ENCODE data around the gene DRC3. TPM values are rescaled to one million over a fixed set of nuclear protein-coding genes. Genes with fewer than 3 reads are reported as not detected.

The DRC3 gene
- total RNA-seq, 1 experiment from 2014 or later = 0.68 TPM

DNA sequence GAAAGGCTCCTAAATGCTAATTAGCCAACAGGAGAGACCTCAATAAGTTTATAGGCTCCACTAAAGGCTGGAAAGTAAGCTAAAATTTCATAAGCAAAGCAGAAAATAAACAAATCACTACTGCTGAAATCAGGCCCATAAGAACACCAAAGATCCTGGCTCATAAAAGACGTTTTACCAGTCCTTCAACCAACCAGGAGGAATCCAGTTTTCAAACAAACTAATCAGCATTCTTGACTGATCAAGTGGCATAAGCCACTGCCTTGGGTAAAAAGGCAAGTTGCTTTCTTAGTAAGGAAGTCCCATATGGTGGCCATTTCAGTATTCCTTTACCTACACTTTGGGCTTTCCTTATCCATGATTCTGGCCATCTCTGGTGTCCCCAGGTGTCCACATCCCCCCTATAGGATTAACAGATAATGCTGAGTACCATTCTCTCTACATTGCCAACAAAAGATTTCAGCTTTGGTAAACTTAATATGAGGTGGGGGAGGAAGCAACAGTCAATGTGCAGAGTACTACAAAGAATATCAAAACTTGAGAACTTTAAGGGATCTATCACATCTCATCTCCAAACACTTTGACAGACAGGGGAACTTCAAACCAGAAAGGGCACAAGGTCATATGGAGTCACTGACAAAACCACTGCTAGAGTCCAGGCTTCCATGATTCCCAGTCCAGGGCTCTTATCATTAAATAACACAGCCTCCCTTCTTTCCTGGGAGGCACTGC lies 1.8 kb upstream of the DRC3 start:
- Histone ChIP-seq H2BK5ac (ENCODE audit: insufficient read length, low read length) (no peak overlapping the region), H2BK120ac (ENCODE audit: low read depth, low read length, poor library complexity, severe bottlenecking) (no peak overlapping the region), H4K8ac (replicated peaks; ENCODE audit: insufficient read length, low read depth, low read length) (no peak overlapping the region), H2AK5ac (ENCODE audit: insufficient read length, low read length) (no peak overlapping the region), H3K9ac (ENCODE audit: extremely low read depth, insufficient read length, low read length) (no peak overlapping the region), H3T11ph (ENCODE audit: low read length) (no peak overlapping the region), H3K18ac (ENCODE audit: insufficient read length, low read depth, low read length) (no peak overlapping the region), H4K5ac (ENCODE audit: insufficient read length, low read depth, low read length) (no peak overlapping the region), H2BK15ac (ENCODE audit: low read depth, low read length) (no peak overlapping the region), H2BK20ac (ENCODE audit: low read depth, low read length, poor library complexity, severe bottlenecking) (no peak overlapping the region), H2AFZ (ENCODE audit: low read length) (no peak overlapping the region), H3K9me3 (ENCODE audit: control insufficient read depth, low read depth, low read length) (no peaks in the 10 kb centered on the region), H3K79me2 (ENCODE audit: insufficient read depth, low read length) (no peaks in the 10 kb centered on the region), H3K56ac (ENCODE audit: insufficient read length, low read depth, low read length) (no peak overlapping the region), H4K20me1 (ENCODE audit: control insufficient read depth, insufficient read depth, insufficient read length) (no peaks in the 10 kb centered on the region), H3K23me2 (ENCODE audit: insufficient read length, low read depth, low read length, poor library complexity, severe bottlenecking) (no peaks in the 10 kb centered on the region), H3K14ac (ENCODE audit: insufficient read depth, low read length) (no peak overlapping the region), H2BK12ac (ENCODE audit: insufficient read length, low read depth, low read length) (no peak overlapping the region), H4K91ac (ENCODE audit: insufficient read length, low read depth, low read length) (no peak overlapping the region), H3K27me3 (ENCODE audit: insufficient read depth, low read length) (no peaks in the 10 kb centered on the region), H3K4me2 (ENCODE audit: insufficient read depth, insufficient read length, low read length) (no peak overlapping the region), H3K27ac (ENCODE audit: insufficient read length, low read depth, low read length) (no peak overlapping the region), H3K4me1 (ENCODE audit: insufficient read depth, low read length) (peaks cover 3% of the 10 kb centered on the region; the same call in 1 of the 2 replicates), H3K4ac (ENCODE audit: low read depth, low read length) (no peak overlapping the region), H3K79me1 (ENCODE audit: insufficient read depth, low read depth, low read length, poor library complexity, severe bottlenecking) (no peaks in the 10 kb centered on the region), H3K23ac (ENCODE audit: insufficient read length, low read depth, low read length) (no peak overlapping the region)
- H3K27me3 Mint-ChIP-seq (ENCODE audit: low read depth) = no peaks in the 10 kb centered on the region; the same call in 1 of the 2 replicates
- H3K27ac Mint-ChIP-seq = no peak overlapping the region
- no peak for TF ChIP-seq CTCF (conservative IDR thresholded peaks at IDR 0.05)
- peak overlapping the region; percentile 65 to 78 for H3K4me3 Mint-ChIP-seq
- no peaks in the 10 kb centered on the region for H3K36me3 Mint-ChIP-seq (ENCODE audit: insufficient read depth in 1 of 3, low read depth in 3 of 3)
- H3K4me1 Mint-ChIP-seq = peaks cover 4 to 9% of the 10 kb centered on the region in 2 experiments; a peak in 3 of 4 replicates
- no CpG with 5 or more reads among the region's 1 CpG for WGBS (ENCODE audit: extremely low coverage, insufficient read length, low lambda C conversion rate)
- H3K9me3 Mint-ChIP-seq = no peaks in the 10 kb centered on the region
- no peak for DNase-seq
